Mesothelial cell of epicardium (in vitro differentiated cells): Measurements from ENCODE around the gene RERE. TPM values are rescaled to one million over a fixed set of nuclear protein-coding genes. Genes with fewer than 3 reads are reported as not detected.

ENCODE experiments used
- DNase-seq, 2 experiments: peaks; one replicate each; pipeline ENCODE4 v3.0.0; 2021; ENCODE audit warnings: low spot score in 2 of 2; ENCODE audit not compliant: unreplicated experiment in 2 of 2
- H3K27ac Mint-ChIP-seq: 2 replicates; pipeline ENCODE4 v1.8.0; 2021; ENCODE audit warnings: mixed read lengths
- H3K27me3 Mint-ChIP-seq: 2 replicates; pipeline ENCODE4 v1.8.0; 2021; ENCODE audit warnings: low read depth, mixed read lengths
- H3K36me3 Mint-ChIP-seq: 2 replicates; pipeline ENCODE4 v1.8.0; 2021; ENCODE audit warnings: mixed read lengths
- H3K4me1 Mint-ChIP-seq: 2 replicates; pipeline ENCODE4 v1.8.0; 2021; ENCODE audit warnings: mixed read lengths
- H3K4me3 Mint-ChIP-seq: 2 replicates; pipeline ENCODE4 v1.8.0; 2021; ENCODE audit warnings: mild to moderate bottlenecking, moderate library complexity, mixed read lengths
- H3K9me3 Mint-ChIP-seq: 2 replicates; pipeline ENCODE4 v1.8.0; 2021; ENCODE audit warnings: mixed read lengths
- CTCF ChIP-seq: fragments of 200-600 bp; sonication (generic); IDR thresholded peaks from one replicate; pipeline ENCODE4 v1.5.0; 2021; ENCODE audit warnings: antibody characterized with exemption; ENCODE audit not compliant: unreplicated experiment
- total RNA-seq: library from RNA; stranded (reverse); gene quantifications from 3 replicates; pipeline ENCODE4 v1.2.1, GENCODE V29; 2021

Gene RERE
- total RNA-seq, 1 donor from 2014 or later: 187 TPM

GRCh38 chr1:8754247-8754650 lies 63.2 kb downstream of the RERE start:
- Mint-ChIP-seq H3K4me3 (no peak overlapping the region), H3K4me1 (peaks cover 36% of the 10 kb centered on the region), H3K9me3 (no peaks in the 10 kb centered on the region), H3K27ac (no peak overlapping the region), H3K36me3 (no peaks in the 10 kb centered on the region), H3K27me3 (no peaks in the 10 kb centered on the region)
- DNase-seq: no peak
- TF ChIP-seq CTCF: no peak

GRCh38 chr1:8753736-8754135 lies 63.7 kb downstream of the RERE start:
- H3K36me3 Mint-ChIP-seq: no peaks in the 10 kb centered on the region
- H3K4me3 Mint-ChIP-seq: no peak overlapping the region
- H3K27me3 Mint-ChIP-seq: no peaks in the 10 kb centered on the region
- TF ChIP-seq CTCF: no peak
- H3K27ac Mint-ChIP-seq: no peak overlapping the region
- peaks cover 37% of the 10 kb centered on the region for H3K4me1 Mint-ChIP-seq
- no peak for DNase-seq
- no peaks in the 10 kb centered on the region for H3K9me3 Mint-ChIP-seq

- H3K9me3 Mint-ChIP-seq: no peaks in the 10 kb centered on the region
These were observed 64.3 kb downstream of the RERE start for GRCh38 chr1:8752921-8753713.

GRCh38 chr1:8752411-8752810 lies 65.0 kb downstream of the RERE start:
- Mint-ChIP-seq H3K4me1 (peaks cover 46% of the 10 kb centered on the region), H3K36me3 (peaks cover 3% of the 10 kb centered on the region), H3K4me3 (no peak overlapping the region), H3K27ac (peak overlapping the region; percentile 37), H3K9me3 (no peaks in the 10 kb centered on the region), H3K27me3 (no peaks in the 10 kb centered on the region)
- TF ChIP-seq CTCF: no peak
- no peak for DNase-seq

More at GRCh38 chr1:8752921-8753713, 64.3 kb downstream of the RERE start:
- TF ChIP-seq CTCF: no peak
- no peaks in the 10 kb centered on the region for H3K27me3 Mint-ChIP-seq
- no peak for DNase-seq
- no peak overlapping the region for H3K27ac Mint-ChIP-seq
- peaks cover 44% of the 10 kb centered on the region for H3K4me1 Mint-ChIP-seq
- peaks cover 3% of the 10 kb centered on the region for H3K36me3 Mint-ChIP-seq
- no peak overlapping the region for H3K4me3 Mint-ChIP-seq

GRCh38 chr1:8751984-8752383 lies 65.5 kb downstream of the RERE start:
- Mint-ChIP-seq H3K27me3 (no peaks in the 10 kb centered on the region), H3K9me3 (no peaks in the 10 kb centered on the region), H3K27ac (peak overlapping the region; percentile 37), H3K4me3 (no peak overlapping the region), H3K4me1 (peaks cover 44% of the 10 kb centered on the region), H3K36me3 (peaks cover 3% of the 10 kb centered on the region)
- TF ChIP-seq CTCF: no peak
- DNase-seq: no peak
